Astrocyte (in vitro differentiated cells and primary cell): Measurements from ENCODE around the gene DDB1. TPM values are rescaled to one million over a fixed set of nuclear protein-coding genes. Genes with fewer than 3 reads are reported as not detected.

Experiments
- DNase-seq: peaks from one replicate; pipeline ENCODE4 v3.0.0-alpha.2; 2010; ENCODE audit warnings: low read depth
- FAIRE-seq: peaks from 2 replicates; lab custom pipeline; 2011; peaks lifted over from hg19 to GRCh38; lab: Jason Lieb, UNC
- H2AFZ ChIP-seq: 2 replicates; pipeline ENCODE4 v1.6.0; 2012; ENCODE audit warnings: low read depth, low read length, inconsistent platforms
- H3K27ac ChIP-seq: 2 replicates; pipeline ENCODE4 v1.5.1; 2011; ENCODE audit warnings: low read depth, low read length, inconsistent platforms
- H3K27me3 ChIP-seq: 2 replicates; pipeline ENCODE4 v1.6.0; 2011; ENCODE audit warnings: low read length, inconsistent platforms; ENCODE audit not compliant: insufficient read depth
- H3K36me3 ChIP-seq: 2 replicates; pipeline ENCODE4 v1.5.1; 2011; ENCODE audit warnings: low read length, inconsistent platforms; ENCODE audit not compliant: insufficient read depth
- H3K4me1 ChIP-seq: 2 replicates; pipeline ENCODE4 v1.5.1; 2011; ENCODE audit warnings: low read length, inconsistent platforms; ENCODE audit not compliant: insufficient read depth
- H3K4me2 ChIP-seq: 2 replicates; pipeline ENCODE4 v1.6.0; 2012; ENCODE audit warnings: low read length, inconsistent platforms
- H3K4me3 ChIP-seq: 2 replicates; pipeline ENCODE4 v1.5.1; 2011; ENCODE audit warnings: low read depth, mild to moderate bottlenecking, low read length, inconsistent platforms; ENCODE audit not compliant: insufficient read depth
- H3K79me2 ChIP-seq: 2 replicates; pipeline ENCODE4 v1.6.0; 2012; ENCODE audit warnings: mild to moderate bottlenecking, low read length, inconsistent platforms; ENCODE audit not compliant: insufficient read depth
- H3K9ac ChIP-seq: 2 replicates; pipeline ENCODE4 v1.6.0; 2012; ENCODE audit warnings: mild to moderate bottlenecking, low read length, inconsistent platforms
- H3K9me3 ChIP-seq: 2 replicates; pipeline ENCODE4 v1.5.1; 2012; ENCODE audit warnings: low read depth, mild to moderate bottlenecking, low read length, inconsistent platforms; ENCODE audit not compliant: insufficient read depth
- H4K20me1 ChIP-seq: 2 replicates; pipeline ENCODE4 v1.6.0; 2012; ENCODE audit warnings: low read length, inconsistent platforms; ENCODE audit not compliant: insufficient read depth
- H3K27ac Mint-ChIP-seq: one replicate; pipeline ENCODE4 v1.8.0; 2021; ENCODE audit warnings: mild to moderate bottlenecking, mixed read lengths; ENCODE audit not compliant: unreplicated experiment
- H3K27me3 Mint-ChIP-seq: one replicate; pipeline ENCODE4 v1.8.0; 2021; ENCODE audit warnings: low read depth, mixed read lengths; ENCODE audit not compliant: unreplicated experiment
- H3K36me3 Mint-ChIP-seq: one replicate; pipeline ENCODE4 v1.8.0; 2021; ENCODE audit warnings: low read depth, mixed read lengths; ENCODE audit not compliant: unreplicated experiment
- H3K4me1 Mint-ChIP-seq: one replicate; pipeline ENCODE4 v1.8.0; 2021; ENCODE audit warnings: low read depth, mixed read lengths; ENCODE audit not compliant: unreplicated experiment
- H3K4me3 Mint-ChIP-seq: one replicate; pipeline ENCODE4 v1.8.0; 2021; ENCODE audit warnings: mild to moderate bottlenecking, moderate library complexity, mixed read lengths; ENCODE audit not compliant: unreplicated experiment
- H3K9me3 Mint-ChIP-seq: one replicate; pipeline ENCODE4 v1.8.0; 2021; ENCODE audit warnings: mild to moderate bottlenecking, mixed read lengths; ENCODE audit not compliant: unreplicated experiment
- CTCF ChIP-seq: IDR thresholded peaks from 2 replicates; pipeline ENCODE4 v1.5.1; 2011; ENCODE audit warnings: low read depth, mild to moderate bottlenecking, inconsistent platforms, low read length, moderate library complexity; ENCODE audit not compliant: insufficient read depth
- EZH2 ChIP-seq: IDR thresholded peaks from 2 replicates; pipeline ENCODE4 v1.6.1; 2012; ENCODE audit warnings: mild to moderate bottlenecking, low read length, inconsistent platforms; ENCODE audit not compliant: insufficient read depth
- total RNA-seq: library from RNA; stranded (reverse); gene quantifications from 2 replicates; pipeline ENCODE4 v1.2.1, GENCODE V29; 2021

The DDB1 gene
- total RNA-seq, 1 donor from 2014 or later: 251 TPM

GRCh38 chr11:61266602-61267001, 66.3 kb downstream of the DDB1 start:
- DNase-seq (peak; percentile 15), FAIRE-seq (no peak)
- Histone ChIP-seq H3K9ac (no peak overlapping the region), H3K27ac (no peak overlapping the region), H3K79me2 (no peaks in the 10 kb centered on the region), H3K27me3 (no peaks in the 10 kb centered on the region), H2AFZ (no peak overlapping the region), H3K36me3 (no peaks in the 10 kb centered on the region), H4K20me1 (no peaks in the 10 kb centered on the region), H3K4me1 (no peaks in the 10 kb centered on the region), H3K4me3 (no peak overlapping the region), H3K4me2 (no peak overlapping the region), H3K9me3 (no peaks in the 10 kb centered on the region)
- Mint-ChIP-seq H3K27me3 (peaks cover 2% of the 10 kb centered on the region), H3K4me3 (no peak overlapping the region), H3K9me3 (no peaks in the 10 kb centered on the region), H3K27ac (no peak overlapping the region), H3K4me1 (peaks cover 3% of the 10 kb centered on the region), H3K36me3 (peaks cover 10% of the 10 kb centered on the region)
- TF ChIP-seq CTCF (no peak), EZH2 (no peak)

- H3K27ac ChIP-seq: no peak overlapping the region
- FAIRE-seq: no peak
- Mint-ChIP-seq H3K27me3 (peaks cover 2% of the 10 kb centered on the region), H3K9me3 (no peaks in the 10 kb centered on the region), H3K27ac (no peak overlapping the region), H3K36me3 (peaks cover 10% of the 10 kb centered on the region), H3K4me3 (no peak overlapping the region), H3K4me1 (peaks cover 3% of the 10 kb centered on the region)
- no peaks in the 10 kb centered on the region for H3K27me3 ChIP-seq
- no peak overlapping the region for H3K4me2 ChIP-seq
- H3K36me3 ChIP-seq: no peaks in the 10 kb centered on the region
- H2AFZ ChIP-seq: no peak overlapping the region
- no peak overlapping the region for H3K4me3 ChIP-seq
- TF ChIP-seq EZH2 (no peak), CTCF (no peak)
- H3K9me3 ChIP-seq: no peaks in the 10 kb centered on the region
- no peaks in the 10 kb centered on the region for H3K4me1 ChIP-seq
- DNase-seq: no peak
- no peak overlapping the region for H3K9ac ChIP-seq
- no peaks in the 10 kb centered on the region for H3K79me2 ChIP-seq
- H4K20me1 ChIP-seq: no peaks in the 10 kb centered on the region
These were observed 67.5 kb downstream of the DDB1 start for GRCh38 chr11:61265357-61265756.

- no peaks in the 10 kb centered on the region for H3K27me3 ChIP-seq
- H3K79me2 ChIP-seq: no peaks in the 10 kb centered on the region
- no peaks in the 10 kb centered on the region for H4K20me1 ChIP-seq
- FAIRE-seq (no peak), DNase-seq (no peak)
- H3K27ac ChIP-seq: no peak overlapping the region
- H3K9me3 ChIP-seq: no peaks in the 10 kb centered on the region
- H3K9ac ChIP-seq: no peak overlapping the region
- Mint-ChIP-seq H3K9me3 (no peaks in the 10 kb centered on the region), H3K36me3 (peaks cover 9% of the 10 kb centered on the region), H3K27ac (no peak overlapping the region), H3K27me3 (peaks cover 2% of the 10 kb centered on the region), H3K4me1 (peaks cover 3% of the 10 kb centered on the region), H3K4me3 (no peak overlapping the region)
- H3K36me3 ChIP-seq: no peaks in the 10 kb centered on the region
- no peaks in the 10 kb centered on the region for H3K4me1 ChIP-seq
- no peak overlapping the region for H2AFZ ChIP-seq
- no peak overlapping the region for H3K4me3 ChIP-seq
- TF ChIP-seq EZH2 (no peak), CTCF (no peak)
- no peak overlapping the region for H3K4me2 ChIP-seq
These were observed 68.1 kb downstream of the DDB1 start for GRCh38 chr11:61264795-61265194.
